ENCODE measurements around the gene ERCC4.
A peak's percentile ranks its signal among the peaks of the same experiment; 100 is the strongest.
"Not testable (repeated sequence)": the region's sequence is repeated elsewhere in the genome, so short reads cannot be mapped to it uniquely, and the experiment has no call there.

The ERCC4 gene
- total RNA-seq = 14.3 reads per million, percentile 39 among the genes with 10 or more reads in this experiment

DNA sequence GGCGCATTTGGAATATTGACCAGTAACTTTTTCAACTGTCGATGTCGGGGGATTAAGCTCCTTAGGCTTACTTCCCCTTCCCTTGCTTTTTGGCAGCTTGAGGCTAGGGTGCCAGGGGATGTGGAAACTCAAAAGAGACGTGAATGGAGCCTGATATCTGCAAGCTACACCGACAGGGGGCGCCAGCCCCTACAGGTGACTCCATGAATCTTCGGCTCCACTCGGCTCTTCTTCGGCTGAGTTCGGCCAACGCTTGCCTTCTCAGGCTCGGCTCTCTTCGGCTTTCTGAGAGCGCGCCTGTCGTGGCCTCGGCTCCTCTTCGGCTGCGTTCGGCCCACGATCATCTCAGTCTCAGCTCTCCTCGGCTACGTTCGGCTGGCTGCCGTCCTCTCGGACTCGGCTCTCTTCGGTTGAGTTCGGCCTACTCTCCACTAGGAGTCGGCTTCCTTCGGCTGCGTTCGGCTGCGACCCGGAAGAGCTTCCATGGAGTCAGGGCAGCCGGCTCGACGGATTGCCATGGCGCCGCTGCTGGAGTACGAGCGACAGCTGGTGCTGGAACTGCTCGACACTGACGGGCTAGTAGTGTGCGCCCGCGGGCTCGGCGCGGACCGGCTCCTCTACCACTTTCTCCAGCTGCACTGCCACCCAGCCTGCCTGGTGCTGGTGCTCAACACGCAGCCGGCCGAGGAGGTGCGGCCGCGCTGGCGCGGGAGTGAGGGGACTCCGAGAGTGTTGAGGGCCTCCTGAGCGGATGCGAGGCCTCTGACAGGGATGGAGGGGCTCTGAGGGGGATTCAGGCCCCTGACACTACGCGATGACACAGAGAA is at the start of gene ERCC4:
ERCC4 (plus strand) TSS at position 472 of the 827 bp plus-strand sequence; CDS start at position 484, 12 bp downstream.
- DNase-seq = peak; percentile 100

DNA sequence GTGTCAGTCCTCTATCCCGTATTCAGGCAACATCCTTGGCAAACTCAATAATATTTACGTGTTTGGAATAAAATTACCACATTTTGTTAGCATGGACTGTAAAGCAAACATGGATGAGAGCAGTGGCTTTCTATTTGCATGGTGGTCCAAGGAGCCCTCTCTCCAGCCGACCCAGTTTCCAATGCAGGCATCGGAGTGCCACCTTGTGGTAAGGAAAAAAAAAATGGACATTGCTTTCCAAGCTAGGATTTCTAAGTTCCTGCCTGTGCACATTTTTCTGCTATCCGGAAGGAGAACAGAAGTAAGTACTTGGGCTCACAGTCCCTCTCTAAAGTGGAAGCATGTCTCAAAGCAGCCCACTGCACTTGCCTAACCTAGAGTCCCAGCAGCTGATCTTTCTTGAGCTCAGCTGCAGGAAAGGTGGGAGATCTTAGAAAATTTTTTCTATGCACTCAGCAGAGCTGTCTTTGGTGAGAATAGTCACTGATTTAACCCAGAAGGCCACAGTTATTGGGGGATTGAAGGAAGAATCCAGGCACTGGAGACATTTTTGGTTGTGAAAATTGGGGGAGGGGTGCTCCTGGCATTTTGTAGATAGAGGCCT is 46.0 kb upstream of the ERCC4 start:
- no peak for DNase-seq

DNA sequence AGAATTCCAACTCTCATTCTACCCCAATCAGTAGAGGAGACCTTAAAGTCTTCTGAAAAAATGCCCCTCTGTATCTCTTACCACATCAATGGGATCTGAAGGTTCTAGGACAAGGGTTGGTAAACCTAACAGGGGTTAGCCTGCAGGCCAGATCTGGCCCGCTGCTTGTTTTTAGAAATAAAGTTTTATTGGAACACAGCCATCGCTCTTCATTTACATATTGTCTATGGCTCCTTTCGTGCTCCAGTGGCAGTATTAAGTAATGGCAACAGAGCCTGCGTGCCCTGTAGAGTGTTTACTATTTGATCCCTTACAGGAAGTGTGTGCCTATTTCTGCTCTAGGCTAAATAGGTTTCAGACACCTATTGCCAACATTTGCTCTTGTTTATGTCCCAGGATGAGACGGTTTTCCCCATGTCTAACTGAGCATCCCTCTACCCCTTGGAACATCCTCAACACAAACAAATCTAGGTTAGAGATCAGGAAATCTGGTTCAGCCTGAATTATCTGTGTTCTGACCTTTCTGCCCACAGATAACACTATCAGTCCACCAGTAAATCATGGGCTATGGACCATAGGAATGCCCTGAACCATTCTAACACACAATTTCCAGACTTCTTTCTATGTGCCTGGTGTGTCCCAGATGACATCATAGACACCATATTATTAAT is 44.2 kb upstream of the ERCC4 start:
- DNase-seq = no peak

DNA sequence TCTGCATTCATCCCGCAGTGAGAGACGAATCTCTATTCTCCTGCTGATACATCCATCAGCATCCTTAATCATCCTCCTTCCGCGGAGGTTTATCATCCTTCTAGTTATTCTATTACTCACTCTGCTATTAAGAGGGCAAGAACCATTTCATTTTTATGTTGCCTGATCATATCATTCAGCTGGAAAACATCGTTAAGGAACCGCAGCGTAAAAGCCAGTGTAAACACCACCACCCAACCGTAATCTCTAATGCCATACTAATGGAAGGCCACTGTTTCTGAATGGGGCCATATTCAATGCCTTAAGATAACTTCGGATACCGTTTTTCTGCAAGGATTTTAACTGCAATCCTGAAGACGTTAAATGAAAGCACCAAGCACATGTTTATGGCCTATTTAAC is 36.7 kb upstream of the ERCC4 start:
- no peak for DNase-seq

DNA sequence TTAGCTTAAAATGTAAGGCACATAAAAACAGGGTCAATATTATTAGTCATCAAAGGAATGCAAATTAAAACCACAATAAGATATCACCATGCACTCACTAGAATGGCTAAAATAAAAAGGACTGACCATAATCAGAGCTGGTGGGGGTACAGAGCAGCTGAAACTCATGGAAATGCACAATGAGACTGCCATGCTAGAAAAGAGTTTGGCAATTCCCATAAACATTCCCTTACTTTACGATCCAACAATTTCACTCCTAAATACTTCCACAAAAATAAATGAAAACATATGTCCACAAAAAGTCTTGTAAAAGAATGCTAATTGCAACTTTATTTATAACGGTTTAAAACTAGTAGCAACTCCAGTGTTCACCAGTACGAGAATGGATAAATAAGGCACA is 36.1 kb upstream of the ERCC4 start:
- DNase-seq = no peak

DNA sequence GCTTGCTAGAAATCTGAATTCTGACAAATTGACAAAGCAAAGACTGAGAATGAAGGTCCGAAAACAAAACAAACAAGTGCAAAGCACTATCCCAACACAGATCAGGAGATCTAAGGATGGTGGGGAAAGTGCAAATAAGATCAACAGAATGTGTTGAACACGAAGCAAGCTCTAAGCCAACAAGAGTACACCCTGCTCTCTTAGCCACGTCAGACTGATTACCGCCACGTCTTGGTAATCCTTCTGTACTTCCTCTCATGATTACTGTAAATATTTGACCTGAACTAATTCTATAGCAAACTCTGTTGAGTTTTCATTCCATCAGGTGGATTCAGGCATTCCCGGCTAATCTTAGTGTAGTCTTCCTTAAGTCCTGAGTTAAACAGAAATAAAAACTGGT is 34.3 kb upstream of the ERCC4 start:
- no peak for DNase-seq

DNA sequence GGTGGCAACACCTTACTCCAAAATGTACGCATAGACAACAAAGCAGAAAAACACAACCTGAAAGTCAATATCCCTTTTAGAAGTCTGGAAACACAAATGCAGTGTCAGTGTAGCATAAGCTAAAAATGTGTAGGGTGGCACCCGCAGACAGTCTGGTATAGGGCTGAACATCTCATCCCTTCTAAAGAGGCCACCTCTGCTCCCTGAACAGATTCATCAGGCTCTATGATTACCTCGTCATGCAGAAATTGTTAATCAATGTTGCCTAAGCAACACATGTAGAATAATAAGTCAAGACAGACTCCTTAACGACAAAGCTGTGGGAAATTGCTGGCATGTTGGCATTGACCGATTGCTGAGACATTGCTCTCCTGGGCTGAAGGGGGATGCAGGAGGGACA is 33.3 kb upstream of the ERCC4 start:
- no peak for DNase-seq

DNA sequence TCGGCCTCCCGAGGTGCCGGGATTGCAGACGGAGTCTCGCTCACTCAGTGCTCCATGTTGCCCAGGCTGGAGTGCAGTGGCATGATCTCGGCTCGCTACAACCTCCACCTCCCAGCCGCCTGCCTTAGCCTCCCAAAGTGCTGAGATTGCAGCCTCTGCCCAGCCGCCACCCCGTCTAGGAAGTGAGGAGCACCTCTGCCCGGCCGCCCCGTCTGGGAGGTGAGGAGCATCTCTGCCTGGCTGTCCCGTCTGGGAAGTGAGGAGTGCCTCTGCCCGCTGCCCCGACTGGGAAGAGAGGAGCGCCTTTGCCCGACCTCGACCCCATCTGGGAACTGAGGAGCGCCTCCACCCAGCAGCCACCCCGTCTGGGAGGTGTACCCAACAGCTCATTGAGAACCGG is 30.6 kb upstream of the ERCC4 start:
- not testable (repeated sequence) for DNase-seq

DNA sequence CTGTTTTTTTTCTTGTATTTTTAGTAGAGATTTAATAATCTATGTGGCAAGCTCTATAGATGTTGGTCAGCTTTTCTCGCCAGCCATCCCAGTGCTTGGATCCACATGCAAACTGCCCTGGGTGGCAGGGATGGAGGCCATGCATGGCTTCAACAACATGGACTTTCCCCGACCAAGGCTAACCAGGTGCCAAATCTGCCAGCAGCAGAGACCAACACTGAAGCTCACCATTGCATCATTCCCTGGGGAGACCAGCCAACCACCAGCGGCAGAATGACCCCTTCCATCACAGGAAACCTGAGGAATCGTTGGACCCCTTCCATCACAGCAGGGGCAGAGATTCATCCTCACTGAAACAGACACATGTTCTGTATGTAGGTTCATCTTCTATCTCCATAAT is 27.7 kb upstream of the ERCC4 start:
- no peak for DNase-seq

DNA sequence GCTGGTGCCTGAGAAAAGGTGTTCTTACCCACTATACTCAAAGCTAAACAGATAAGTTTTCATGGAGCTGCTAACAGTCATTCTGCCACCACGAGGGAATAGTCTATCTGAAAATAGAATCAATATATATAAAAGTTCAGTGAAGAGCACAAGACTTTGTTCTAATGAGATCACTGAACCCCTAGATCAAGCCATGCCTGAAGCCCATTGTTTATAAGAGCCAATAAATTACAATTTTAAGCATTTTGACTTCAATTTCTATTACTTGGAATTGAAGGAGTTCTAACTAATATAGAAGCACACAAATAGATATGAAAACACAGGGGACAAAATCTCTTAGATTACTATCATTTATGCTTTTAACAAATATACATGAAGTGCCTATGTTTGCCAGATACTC is 24.4 kb upstream of the ERCC4 start:
- no peak for DNase-seq

DNA sequence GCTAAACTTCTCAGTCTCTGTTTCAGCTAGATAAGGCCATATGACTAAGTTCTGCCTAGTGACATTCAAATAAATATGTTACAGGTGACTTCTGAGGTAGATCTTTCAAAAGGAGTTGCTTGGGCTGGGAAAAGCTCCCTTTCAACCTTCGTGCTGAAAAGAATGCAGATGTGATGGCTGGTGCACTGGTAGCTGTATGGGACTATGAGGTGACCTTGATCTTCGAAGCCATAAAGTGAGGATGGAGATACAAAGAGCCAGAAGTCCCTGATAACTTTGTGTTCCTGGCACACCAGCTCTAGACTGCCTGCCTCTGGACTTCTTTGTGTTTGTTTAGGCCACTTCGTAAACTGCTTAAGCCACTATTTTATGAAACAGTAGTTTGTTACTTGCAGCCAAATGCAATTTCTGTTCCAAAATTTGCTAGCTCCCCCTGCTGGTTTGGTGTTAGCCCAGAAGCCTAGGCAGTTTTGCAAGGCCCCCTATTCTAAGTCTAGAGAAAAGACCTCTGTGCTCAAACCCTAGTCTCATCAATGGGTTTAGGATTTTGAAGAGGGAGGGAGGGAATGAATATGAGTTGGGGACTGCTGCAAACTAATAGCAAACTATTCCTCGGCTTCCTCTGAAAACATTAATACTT is 23.3 kb upstream of the ERCC4 start:
- no peak for DNase-seq

DNA sequence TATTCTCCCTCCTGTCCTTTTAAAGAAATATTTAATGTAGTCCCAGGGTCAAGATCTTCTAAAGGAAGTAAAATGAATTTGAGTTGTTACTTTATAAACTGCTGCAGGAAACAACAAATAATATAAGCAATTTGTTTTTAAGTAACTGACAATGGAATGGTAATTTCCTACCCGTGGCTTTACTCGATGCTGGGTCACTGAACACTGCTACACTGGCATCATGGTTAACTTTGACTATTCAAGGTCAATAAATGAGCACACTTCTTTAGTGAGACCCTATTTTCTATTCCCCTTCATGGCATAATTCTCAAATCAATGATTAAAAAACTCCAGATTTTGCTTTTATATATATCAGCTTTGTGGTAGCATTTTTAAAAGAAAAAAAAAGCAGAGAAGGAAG is 22.1 kb upstream of the ERCC4 start:
- no peak for DNase-seq

DNA sequence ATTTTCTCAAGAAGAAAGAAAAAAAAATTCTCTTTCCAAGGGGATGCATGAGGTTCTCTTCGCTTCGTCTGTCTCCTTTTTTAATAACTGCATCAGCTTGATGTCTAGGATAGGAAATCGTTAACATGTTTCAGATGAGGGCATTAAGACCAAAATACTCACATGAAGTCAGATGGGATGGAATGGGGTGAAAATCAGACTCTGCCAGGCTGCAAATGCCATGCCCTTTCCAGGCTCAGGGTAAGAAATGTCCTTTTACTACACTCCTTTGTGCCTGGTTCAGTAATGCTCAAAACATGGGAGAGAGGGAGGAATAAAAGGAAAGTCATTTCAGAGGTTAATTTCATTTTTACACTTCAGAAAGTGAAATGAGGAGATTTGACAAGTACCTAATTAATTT is 21.7 kb upstream of the ERCC4 start:
- DNase-seq = no peak

DNA sequence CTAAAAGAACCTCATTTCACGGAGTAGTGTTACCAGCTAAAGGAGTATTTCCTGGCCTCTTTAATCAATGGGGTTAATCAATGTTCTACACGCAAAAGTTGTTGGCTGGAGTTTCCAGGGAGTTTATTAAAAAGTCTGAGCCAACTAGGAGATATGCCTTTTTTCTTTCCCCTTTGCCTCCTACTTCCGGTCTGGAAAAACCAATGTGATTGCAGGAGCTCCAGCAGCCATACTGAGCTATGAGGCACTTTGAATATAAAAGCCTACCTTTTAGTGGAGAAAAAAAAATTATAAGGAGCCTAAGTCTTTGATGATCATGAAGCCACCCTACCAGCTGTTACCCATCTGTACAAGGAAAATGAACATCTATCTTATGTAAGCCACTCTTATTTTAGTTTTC is 17.9 kb upstream of the ERCC4 start:
- DNase-seq = no peak

DNA sequence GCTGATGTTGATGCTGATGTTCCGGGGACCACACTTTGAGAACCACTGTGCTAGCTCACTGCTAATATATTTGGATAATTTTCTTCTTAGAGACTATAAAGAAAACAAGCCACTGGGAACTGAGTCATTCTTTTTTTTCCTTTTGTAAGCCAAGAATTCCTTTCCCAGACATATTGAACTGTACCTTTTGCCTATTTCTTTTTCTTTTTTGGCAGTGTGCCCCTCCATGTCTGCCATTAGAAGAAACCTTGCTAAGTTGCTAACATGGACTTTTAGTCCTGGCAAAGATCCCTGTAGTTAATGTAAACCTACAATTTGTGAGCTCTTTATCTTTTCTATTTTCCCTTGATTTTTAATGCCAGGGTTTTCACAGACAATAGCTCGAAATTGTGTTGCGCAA is 17.3 kb upstream of the ERCC4 start:
- DNase-seq = no peak

DNA sequence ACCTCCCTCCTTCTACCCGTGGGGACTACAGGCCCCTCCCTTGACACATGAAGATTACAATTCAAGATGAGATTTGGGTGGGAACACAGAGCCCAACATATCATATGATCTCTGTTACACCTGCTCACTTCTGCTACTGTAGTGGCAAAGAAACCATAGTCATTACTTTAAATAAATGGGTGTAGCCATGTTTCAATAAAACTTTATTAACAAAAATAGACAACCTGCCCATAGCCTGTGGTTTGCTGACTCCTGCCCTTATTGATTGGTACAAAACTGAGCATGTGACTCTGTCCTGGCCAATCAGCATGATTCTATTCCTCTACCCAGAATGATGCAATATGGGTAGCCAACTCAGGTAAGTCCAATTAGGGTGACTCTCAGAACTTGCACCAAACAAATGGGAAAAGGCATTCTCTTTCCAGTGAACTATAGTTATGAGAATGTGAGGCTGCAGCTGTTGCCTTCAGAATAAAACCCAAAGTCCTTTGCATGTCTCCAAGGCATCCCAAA is 15.7 kb upstream of the ERCC4 start:
- no peak for DNase-seq

DNA sequence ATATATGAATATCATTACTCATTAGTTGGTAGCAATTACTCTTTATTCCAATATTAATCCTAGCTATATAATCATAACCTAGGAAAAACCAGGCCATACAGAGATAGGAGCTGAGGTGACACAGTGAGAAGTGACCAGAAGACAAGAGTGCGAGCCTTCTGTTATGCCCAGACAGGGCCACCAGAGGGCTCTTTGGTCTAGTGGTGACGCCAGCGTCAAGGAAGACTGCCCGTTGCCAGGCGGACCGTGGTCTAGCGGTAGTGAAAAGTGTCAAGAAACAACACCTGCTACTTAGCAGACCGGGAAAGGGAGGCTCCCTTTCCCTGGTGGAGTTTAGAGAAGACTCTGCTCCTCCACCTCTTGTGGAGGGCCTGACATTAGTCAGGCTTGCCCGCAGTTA is 15.1 kb upstream of the ERCC4 start:
- DNase-seq = not testable (repeated sequence)

DNA sequence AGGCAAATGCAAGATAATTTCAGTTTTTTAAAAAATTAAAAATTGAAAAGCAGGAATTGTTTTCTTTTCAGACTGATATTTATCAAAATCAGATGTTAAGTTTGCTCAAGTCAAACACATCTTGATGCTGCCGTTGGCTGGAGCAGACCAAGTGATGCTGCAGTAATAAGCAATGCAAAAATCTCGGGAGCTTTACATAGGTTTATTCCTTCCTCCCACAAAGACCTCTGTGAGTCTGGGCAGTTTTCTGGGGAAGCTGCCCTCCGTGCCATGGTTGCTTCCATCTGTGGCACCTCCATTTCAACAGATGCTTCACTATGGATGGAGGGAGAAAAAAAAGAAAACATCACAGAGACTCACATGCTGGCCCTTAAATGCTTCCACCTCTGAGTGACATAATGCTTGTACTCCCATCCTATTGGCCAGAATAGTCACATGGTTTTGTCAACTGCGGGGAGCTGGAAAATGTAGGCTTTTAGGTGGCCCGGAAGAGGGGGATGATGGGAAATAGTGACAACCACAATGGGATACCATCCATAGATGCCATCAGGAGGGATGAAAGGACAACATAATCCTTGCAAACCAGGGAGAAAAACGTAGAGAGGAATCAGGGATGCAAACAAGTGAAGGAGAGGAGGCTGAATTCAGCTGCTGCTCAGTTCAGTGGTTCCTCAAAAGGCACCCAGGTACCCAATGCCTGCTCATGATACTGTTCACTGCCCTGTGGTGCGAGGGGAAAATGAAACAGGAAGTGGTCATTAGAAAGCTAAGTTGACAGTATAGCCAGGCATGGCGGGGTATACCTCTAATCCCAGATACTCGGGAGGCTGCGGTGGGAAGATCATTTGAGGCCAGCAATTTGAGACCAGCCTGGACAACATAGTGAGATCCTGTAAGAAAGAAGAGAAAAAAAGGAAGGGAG is 13.5 kb upstream of the ERCC4 start:
- no peak for DNase-seq

DNA sequence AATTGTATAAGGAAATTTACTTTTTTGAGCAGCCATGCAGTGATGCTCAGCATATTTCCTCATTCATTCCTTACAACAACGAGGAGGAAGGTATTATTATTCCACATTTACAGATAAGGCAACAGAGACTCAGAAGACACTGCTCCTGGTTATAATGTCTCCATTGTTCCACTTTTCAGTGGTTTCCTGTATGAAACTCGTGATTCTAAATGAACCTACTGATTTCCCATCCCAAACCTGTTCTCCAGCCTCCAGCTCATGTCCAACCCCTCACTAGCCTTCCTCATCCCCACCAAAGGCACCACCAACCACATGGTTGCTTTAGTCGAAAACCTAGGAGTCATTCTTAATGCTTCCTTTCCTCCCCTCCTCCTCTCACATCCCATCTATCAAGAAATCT is 12.5 kb upstream of the ERCC4 start:
- no peak for DNase-seq

DNA sequence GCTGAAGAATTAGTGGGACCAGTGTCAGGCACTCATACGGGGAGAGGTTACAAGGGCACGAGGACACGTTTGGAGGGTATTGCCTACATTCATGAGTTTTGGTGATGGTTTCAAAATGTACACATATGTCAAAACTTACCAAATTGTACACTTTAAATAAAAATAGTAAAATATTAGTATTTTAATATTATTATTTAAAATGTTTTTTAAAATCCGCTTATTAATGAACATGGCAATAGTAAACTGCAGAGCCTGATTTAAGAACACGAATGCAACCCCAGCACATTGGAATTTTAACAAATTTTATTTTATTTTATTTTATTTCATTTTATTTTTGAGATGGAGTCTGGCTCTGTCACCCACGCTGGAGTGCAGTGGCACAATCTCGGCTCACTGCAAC is 10.9 kb upstream of the ERCC4 start:
- DNase-seq = no peak

DNA sequence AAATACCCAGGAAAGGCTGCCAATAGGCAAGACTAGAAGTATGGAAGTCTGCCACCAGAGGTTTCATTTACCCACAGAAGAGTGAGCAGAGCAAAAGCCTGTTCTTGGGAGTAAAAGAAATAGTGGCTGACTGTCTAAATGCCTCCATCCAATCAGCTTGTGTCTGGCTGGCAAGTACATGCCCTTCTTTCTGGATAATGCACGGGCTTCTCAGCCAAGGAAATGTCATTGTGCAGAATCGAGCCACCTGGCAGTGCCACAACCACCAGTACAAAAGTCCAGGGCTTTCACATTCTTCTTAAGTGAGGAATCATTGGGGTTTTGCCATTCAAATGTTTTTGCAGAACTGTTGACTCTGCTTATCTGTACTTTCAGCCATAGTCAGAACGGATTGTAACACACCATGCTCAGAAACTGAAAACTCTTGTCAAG is 10.1 kb upstream of the ERCC4 start:
- no peak for DNase-seq

DNA sequence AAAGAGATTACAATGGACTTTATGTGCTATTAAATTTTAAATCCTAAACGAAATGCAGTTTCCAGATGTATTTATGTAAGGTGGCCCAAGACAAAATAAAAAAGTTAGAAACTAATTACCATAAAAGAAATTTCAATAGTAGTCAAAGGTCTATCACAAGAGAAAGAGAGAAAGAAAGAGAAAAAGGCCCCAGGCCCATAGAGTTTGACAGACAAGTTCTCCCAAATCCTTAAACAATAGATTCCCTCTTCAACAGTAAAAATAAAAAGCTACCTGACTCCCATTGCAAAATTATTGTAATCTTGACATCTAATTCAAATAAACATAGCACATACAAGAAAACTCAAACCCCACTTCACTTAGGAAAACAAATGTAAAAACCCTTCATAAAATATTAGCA is 8.6 kb upstream of the ERCC4 start:
- no peak for DNase-seq

Data from effector CD4-positive, alpha-beta T cell (primary cell).